Measurements from ENCODE around the gene XK. TPM values are rescaled to one million over a fixed set of nuclear protein-coding genes. Genes with fewer than 3 reads are reported as not detected.

Gene XK
- total and polyA plus RNA-seq, 9 of the 15 experiments (the other 6 are each of a cell fraction or from before 2014, with no cell fraction given) = 4.0 to 21.6 (median 11.6) TPM

GRCh38 chrX:37722595-37722994, 37.0 kb downstream of the XK start (continued):
- TF ChIP-seq SRF (CRISPR knock-in tag; IDR thresholded peaks at IDR 0.05) (no peak), ZNF347 (CRISPR knock-in tag; IDR thresholded peaks at IDR 0.05; ENCODE audit: low read depth) (no peak), GTF2B (IDR thresholded peaks at IDR 0.05; ENCODE audit: extremely low read depth, insufficient read length) (no peak), MCM7 (IDR thresholded peaks at IDR 0.05) (no peak), ZC3H8 (IDR thresholded peaks at IDR 0.05) (no peak), CREM (IDR thresholded peaks at IDR 0.05; ENCODE audit: low read depth) (no peak)
- TF ChIP-seq, protein P1, sequence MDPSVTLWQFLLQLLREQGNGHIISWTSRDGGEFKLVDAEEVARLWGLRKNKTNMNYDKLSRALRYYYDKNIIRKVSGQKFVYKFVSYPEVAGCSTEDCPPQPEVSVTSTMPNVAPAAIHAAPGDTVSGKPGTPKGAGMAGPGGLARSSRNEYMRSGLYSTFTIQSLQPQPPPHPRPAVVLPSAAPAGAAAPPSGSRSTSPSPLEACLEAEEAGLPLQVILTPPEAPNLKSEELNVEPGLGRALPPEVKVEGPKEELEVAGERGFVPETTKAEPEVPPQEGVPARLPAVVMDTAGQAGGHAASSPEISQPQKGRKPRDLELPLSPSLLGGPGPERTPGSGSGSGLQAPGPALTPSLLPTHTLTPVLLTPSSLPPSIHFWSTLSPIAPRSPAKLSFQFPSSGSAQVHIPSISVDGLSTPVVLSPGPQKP (CRISPR knock-in tag; IDR thresholded peaks at IDR 0.05) = no peak
- TF ChIP-seq, protein P2, sequence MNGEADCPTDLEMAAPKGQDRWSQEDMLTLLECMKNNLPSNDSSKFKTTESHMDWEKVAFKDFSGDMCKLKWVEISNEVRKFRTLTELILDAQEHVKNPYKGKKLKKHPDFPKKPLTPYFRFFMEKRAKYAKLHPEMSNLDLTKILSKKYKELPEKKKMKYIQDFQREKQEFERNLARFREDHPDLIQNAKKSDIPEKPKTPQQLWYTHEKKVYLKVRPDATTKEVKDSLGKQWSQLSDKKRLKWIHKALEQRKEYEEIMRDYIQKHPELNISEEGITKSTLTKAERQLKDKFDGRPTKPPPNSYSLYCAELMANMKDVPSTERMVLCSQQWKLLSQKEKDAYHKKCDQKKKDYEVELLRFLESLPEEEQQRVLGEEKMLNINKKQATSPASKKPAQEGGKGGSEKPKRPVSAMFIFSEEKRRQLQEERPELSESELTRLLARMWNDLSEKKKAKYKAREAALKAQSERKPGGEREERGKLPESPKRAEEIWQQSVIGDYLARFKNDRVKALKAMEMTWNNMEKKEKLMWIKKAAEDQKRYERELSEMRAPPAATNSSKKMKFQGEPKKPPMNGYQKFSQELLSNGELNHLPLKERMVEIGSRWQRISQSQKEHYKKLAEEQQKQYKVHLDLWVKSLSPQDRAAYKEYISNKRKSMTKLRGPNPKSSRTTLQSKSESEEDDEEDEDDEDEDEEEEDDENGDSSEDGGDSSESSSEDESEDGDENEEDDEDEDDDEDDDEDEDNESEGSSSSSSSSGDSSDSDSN (IDR thresholded peaks at IDR 0.05; ENCODE audit: borderline replicate concordance in 1 of 2, low read depth in 2 of 2, low read length in 2 of 2) = no peak
- TF ChIP-seq, protein P3, sequence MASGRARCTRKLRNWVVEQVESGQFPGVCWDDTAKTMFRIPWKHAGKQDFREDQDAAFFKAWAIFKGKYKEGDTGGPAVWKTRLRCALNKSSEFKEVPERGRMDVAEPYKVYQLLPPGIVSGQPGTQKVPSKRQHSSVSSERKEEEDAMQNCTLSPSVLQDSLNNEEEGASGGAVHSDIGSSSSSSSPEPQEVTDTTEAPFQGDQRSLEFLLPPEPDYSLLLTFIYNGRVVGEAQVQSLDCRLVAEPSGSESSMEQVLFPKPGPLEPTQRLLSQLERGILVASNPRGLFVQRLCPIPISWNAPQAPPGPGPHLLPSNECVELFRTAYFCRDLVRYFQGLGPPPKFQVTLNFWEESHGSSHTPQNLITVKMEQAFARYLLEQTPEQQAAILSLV (tag; IDR thresholded peaks at IDR 0.05) = no peak

All from K562 (cell line).